DOHH2 (cell line): ENCODE measurements around the gene C14orf180.

ENCODE experiments used
- H3F3A ChIP-seq: fragments of 200-600 bp; sonication (generic), shearing (Covaris generic); 2 replicates; pipeline ENCODE4 v1.6.0; 2016; ENCODE audit warnings: antibody characterized with exemption, mild to moderate bottlenecking; ENCODE audit not compliant: control insufficient read depth, insufficient read depth
- H3K27ac ChIP-seq: fragments of 200-600 bp; sonication (generic); 2 replicates; pipeline ENCODE4 v1.5.1; 2014; ENCODE audit warnings: low read depth, mild to moderate bottlenecking, low read length, moderate library complexity
- H3K27me3 ChIP-seq: fragments of 200-600 bp; sonication (generic); 2 replicates; pipeline ENCODE4 v1.6.1; 2014; ENCODE audit warnings: mild to moderate bottlenecking, low read length, mixed read lengths; ENCODE audit not compliant: control insufficient read depth
- H3K36me3 ChIP-seq: fragments of 200-600 bp; sonication (generic); 2 replicates; pipeline ENCODE4 v1.6.1; 2014; ENCODE audit warnings: mild to moderate bottlenecking, low read length, moderate library complexity, mixed read lengths; ENCODE audit not compliant: control insufficient read depth
- H3K4me1 ChIP-seq: fragments of 200-600 bp; sonication (generic); 2 replicates; pipeline ENCODE4 v1.6.1; 2014; ENCODE audit warnings: mild to moderate bottlenecking, low read length, mixed read lengths; ENCODE audit not compliant: control insufficient read depth
- H3K4me2 ChIP-seq: fragments of 200-600 bp; sonication (generic); 2 replicates; pipeline ENCODE4 v1.6.0; 2014; ENCODE audit warnings: mild to moderate bottlenecking, low read length, moderate library complexity
- H3K4me3 ChIP-seq: fragments of 200-600 bp; sonication (generic); 2 replicates; pipeline ENCODE4 v1.5.1; 2014; ENCODE audit warnings: mild to moderate bottlenecking, low read length, mixed read lengths
- H3K79me2 ChIP-seq: fragments of 200-600 bp; sonication (generic); 2 replicates; pipeline ENCODE4 v1.6.1; 2014; ENCODE audit warnings: mild to moderate bottlenecking, low read length, mixed read lengths; ENCODE audit not compliant: control insufficient read depth
- H3K9me2 ChIP-seq: fragments of 200-600 bp; sonication (generic); replicated peaks from 2 replicates; pipeline ENCODE4 v1.6.1; 2014; ENCODE audit warnings: mild to moderate bottlenecking, low read length, mixed read lengths; ENCODE audit not compliant: control insufficient read depth
- H3K9me3 ChIP-seq: fragments of 200-600 bp; sonication (generic); 2 replicates; pipeline ENCODE4 v1.6.1; 2014; ENCODE audit warnings: antibody characterized with exemption, low read length, mixed read lengths; ENCODE audit not compliant: control insufficient read depth, insufficient read depth
- H4K20me1 ChIP-seq: fragments of 200-600 bp; sonication (generic); 2 replicates; pipeline ENCODE4 v1.6.0; 2014; ENCODE audit warnings: low read depth, mild to moderate bottlenecking, antibody characterized with exemption, low read length, moderate library complexity; ENCODE audit not compliant: control insufficient read depth, insufficient read depth
- EZH2phosphoT487 ChIP-seq: fragments of 200-600 bp; sonication (generic); IDR thresholded peaks from 2 replicates; pipeline ENCODE4 v1.6.1; 2017; ENCODE audit warnings: borderline replicate concordance, mild to moderate bottlenecking, antibody characterized with exemption, low read length, moderate library complexity, mixed read lengths
- TF ChIP-seq, protein P1 (sequence below): fragments of 200-600 bp; sonication (generic); IDR thresholded peaks from one replicate; pipeline ENCODE4 v1.5.1; 2014; ENCODE audit warnings: antibody characterized with exemption, mild to moderate bottlenecking, low read depth, low read length; ENCODE audit not compliant: poor library complexity, severe bottlenecking

The C14orf180 gene

DNA sequence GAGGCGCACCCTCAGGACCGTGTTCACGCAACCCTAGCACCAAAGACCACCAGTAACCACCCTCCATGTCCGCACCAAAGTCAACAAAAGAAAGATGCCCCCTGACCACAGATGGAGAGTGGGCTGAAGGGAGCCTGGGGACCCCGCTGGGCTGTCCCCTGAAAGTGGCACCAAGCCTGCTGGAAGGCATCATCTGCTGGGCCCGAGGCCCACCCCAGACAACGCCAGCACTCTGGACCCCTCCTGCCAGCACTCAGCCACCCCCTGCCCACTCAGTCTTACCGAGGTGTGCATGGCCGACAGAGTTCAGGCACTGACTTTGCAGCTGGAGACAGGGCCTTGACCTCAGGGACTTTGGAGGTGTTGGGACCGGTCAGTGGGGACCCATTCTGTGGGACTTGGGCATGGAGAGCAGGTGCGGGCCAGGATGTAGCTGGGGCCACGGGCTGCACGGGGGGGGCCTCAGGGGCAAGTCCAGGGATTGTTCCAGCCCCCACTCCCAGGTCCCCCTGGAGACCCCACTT is 59.4 kb downstream of the C14orf180 start:
- H3K79me2 ChIP-seq: no peaks in the 10 kb centered on the region
- TF ChIP-seq, protein P1, sequence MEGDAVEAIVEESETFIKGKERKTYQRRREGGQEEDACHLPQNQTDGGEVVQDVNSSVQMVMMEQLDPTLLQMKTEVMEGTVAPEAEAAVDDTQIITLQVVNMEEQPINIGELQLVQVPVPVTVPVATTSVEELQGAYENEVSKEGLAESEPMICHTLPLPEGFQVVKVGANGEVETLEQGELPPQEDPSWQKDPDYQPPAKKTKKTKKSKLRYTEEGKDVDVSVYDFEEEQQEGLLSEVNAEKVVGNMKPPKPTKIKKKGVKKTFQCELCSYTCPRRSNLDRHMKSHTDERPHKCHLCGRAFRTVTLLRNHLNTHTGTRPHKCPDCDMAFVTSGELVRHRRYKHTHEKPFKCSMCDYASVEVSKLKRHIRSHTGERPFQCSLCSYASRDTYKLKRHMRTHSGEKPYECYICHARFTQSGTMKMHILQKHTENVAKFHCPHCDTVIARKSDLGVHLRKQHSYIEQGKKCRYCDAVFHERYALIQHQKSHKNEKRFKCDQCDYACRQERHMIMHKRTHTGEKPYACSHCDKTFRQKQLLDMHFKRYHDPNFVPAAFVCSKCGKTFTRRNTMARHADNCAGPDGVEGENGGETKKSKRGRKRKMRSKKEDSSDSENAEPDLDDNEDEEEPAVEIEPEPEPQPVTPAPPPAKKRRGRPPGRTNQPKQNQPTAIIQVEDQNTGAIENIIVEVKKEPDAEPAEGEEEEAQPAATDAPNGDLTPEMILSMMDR: no peak
- TF ChIP-seq EZH2phosphoT487: no peak
- H3F3A ChIP-seq: no peaks in the 10 kb centered on the region
- no peak overlapping the region for H3K27ac ChIP-seq
- H3K9me2 ChIP-seq: no peaks in the 10 kb centered on the region
- no peaks in the 10 kb centered on the region for H3K27me3 ChIP-seq
- no peak overlapping the region for H3K4me2 ChIP-seq
- no peaks in the 10 kb centered on the region for H3K4me1 ChIP-seq
- H4K20me1 ChIP-seq: no peaks in the 10 kb centered on the region
- H3K4me3 ChIP-seq: no peak overlapping the region
- no peaks in the 10 kb centered on the region for H3K9me3 ChIP-seq
- H3K36me3 ChIP-seq: no peaks in the 10 kb centered on the region

DNA sequence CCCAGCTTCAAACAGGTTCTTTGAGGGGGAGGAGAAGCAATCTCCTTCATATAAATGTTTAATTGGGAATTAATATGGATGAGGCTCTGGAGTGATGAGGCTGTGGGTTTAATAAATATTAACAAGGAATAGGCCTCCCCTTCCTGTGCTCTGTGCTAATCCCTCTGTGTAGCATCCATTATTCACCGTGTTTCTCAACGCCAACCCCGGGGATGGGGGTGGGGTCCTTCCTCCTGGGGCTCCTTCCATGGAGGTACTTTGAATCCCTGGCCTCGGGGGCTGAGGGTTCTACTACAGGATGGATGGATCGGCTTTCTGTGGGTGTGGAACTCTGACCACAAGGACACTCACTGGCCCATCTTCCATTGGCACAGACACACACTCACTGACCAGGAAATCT is 59.9 kb downstream of the C14orf180 start:
- no peak overlapping the region for H3K4me2 ChIP-seq

More for the DNA sequence above, 59.9 kb downstream of the C14orf180 start:
- H3K9me2 ChIP-seq: no peaks in the 10 kb centered on the region
- H3K9me3 ChIP-seq: no peaks in the 10 kb centered on the region
- H4K20me1 ChIP-seq: no peaks in the 10 kb centered on the region
- no peak overlapping the region for H3K4me3 ChIP-seq
- no peaks in the 10 kb centered on the region for H3K36me3 ChIP-seq
- H3K27ac ChIP-seq: no peak overlapping the region
- no peaks in the 10 kb centered on the region for H3K79me2 ChIP-seq
- no peaks in the 10 kb centered on the region for H3K4me1 ChIP-seq
- TF ChIP-seq, protein P1: no peak
- TF ChIP-seq EZH2phosphoT487: no peak
- H3F3A ChIP-seq: no peaks in the 10 kb centered on the region
- H3K27me3 ChIP-seq: no peaks in the 10 kb centered on the region
